ENCODE results near the gene ARSA.
A peak's percentile ranks its signal among the peaks of the same experiment; 100 is the strongest.

DNA sequence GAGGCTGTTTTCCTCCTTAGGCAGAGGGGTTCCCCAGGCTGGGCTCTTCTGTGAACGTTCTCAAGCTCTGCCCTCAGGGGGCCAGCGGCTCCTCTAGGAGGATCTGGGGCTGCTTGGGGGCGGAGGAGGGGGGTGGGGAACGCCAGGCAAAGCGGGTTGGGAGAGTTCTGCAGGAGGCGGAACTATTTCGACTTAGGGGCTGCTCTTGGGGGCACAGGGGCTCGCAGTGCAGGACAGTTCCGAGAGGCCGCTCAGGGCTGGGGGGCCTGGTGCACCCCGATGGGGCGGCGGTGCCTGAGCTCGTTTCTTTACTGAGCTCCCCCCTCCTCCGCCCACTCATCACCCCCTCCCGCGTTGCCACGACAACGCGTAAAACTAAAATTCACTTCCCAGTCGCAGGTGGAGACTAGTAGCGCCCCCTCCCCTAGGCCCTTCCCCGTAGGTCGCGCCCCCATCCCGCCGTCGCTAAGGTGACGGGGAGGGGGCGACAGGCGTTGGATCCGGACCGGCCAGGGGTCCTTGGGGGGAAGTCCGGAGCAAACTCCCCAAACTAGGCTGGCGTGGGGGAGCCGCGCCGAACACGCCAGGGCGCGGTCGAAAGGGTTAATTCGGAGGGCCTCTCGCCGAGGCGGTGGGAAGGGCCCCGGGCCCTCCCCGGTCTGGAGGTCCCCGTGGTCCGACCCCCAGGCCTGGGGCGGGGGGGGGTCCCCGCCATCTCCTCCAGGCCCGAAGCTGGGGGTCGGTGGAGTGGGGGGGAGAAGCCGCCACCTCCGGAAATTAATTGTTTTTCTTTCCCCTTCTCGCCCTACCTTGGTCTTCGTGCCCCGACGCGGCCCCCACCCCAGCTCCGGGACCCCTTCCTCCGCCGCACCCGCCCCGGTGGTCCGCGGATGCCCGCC, 45.5 kb upstream of the ARSA start:
- TF ChIP-seq, protein P1, sequence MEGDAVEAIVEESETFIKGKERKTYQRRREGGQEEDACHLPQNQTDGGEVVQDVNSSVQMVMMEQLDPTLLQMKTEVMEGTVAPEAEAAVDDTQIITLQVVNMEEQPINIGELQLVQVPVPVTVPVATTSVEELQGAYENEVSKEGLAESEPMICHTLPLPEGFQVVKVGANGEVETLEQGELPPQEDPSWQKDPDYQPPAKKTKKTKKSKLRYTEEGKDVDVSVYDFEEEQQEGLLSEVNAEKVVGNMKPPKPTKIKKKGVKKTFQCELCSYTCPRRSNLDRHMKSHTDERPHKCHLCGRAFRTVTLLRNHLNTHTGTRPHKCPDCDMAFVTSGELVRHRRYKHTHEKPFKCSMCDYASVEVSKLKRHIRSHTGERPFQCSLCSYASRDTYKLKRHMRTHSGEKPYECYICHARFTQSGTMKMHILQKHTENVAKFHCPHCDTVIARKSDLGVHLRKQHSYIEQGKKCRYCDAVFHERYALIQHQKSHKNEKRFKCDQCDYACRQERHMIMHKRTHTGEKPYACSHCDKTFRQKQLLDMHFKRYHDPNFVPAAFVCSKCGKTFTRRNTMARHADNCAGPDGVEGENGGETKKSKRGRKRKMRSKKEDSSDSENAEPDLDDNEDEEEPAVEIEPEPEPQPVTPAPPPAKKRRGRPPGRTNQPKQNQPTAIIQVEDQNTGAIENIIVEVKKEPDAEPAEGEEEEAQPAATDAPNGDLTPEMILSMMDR (optimal IDR thresholded peaks at IDR 0.05 in 1 of 3, IDR thresholded peaks at IDR 0.05 in 1 of 3, conservative IDR thresholded peaks at IDR 0.05 in 1 of 3; ENCODE audit: extremely low read depth in 1 of 3, insufficient read depth in 2 of 3, low read length in 3 of 3): no peak
- peak; percentile 74 for TF ChIP-seq EZH2 (IDR thresholded peaks at IDR 0.05; ENCODE audit: low read length)

Data from keratinocyte (primary cell).